GM12878 (cell line): ENCODE data around the gene C17orf50. TPM values are rescaled to one million over a fixed set of nuclear protein-coding genes. Genes with fewer than 3 reads are reported as not detected.

Experiments
- CEBPZ ChIP-seq: fragments of 150-350 bp; IDR thresholded peaks from 2 replicates; pipeline ENCODE4 v1.6.1; 2016; ENCODE audit warnings: low read depth, low read length
- CHD2 ChIP-seq: IDR thresholded peaks from 2 replicates; pipeline ENCODE4 v1.6.1; 2011; ENCODE audit warnings: low read depth, low read length, improper control_type of control experiment, borderline replicate concordance
- FOXM1 ChIP-seq: IDR thresholded peaks from 2 replicates; pipeline ENCODE4 v1.6.1; 2012; ENCODE audit warnings: low read depth, mild to moderate bottlenecking, inconsistent platforms, low read length, moderate library complexity
- HCFC1 ChIP-seq: fragments of 150-350 bp; IDR thresholded peaks from 2 replicates; pipeline ENCODE4 v1.6.1; 2014; ENCODE audit warnings: low read length
- HDAC6 ChIP-seq: fragments of 200-600 bp; sonication (generic); IDR thresholded peaks from one replicate; pipeline ENCODE4 v1.8.0; 2017; ENCODE audit warnings: antibody characterized with exemption; ENCODE audit not compliant: unreplicated experiment
- IKZF2 ChIP-seq, 2 experiments: fragments of 450-650 bp; IDR thresholded peaks; 2 replicates each; pipeline ENCODE4 v1.6.1; 2017; ENCODE audit warnings: mild to moderate bottlenecking in 2 of 2, moderate library complexity in 2 of 2
- PRDM15 ChIP-seq: fragments of 450-650 bp; formaldehyde crosslinking; IDR thresholded peaks from 2 replicates; pipeline ENCODE4 v1.4.0; 2020; ENCODE audit warnings: mild to moderate bottlenecking, moderate library complexity
- SMAD5 ChIP-seq: IDR thresholded peaks from 2 replicates; pipeline ENCODE4 v1.6.1; 2016; ENCODE audit warnings: antibody characterized with exemption, low read depth
- TCF3 ChIP-seq: IDR thresholded peaks from 2 replicates; pipeline ENCODE4 v1.6.1; 2012; ENCODE audit warnings: low read depth, mild to moderate bottlenecking, low read length, borderline replicate concordance; ENCODE audit not compliant: insufficient read depth
- ZNF622 ChIP-seq: fragments of 450-650 bp; IDR thresholded peaks from 2 replicates; pipeline ENCODE4 v1.6.1; 2017; ENCODE audit warnings: mild to moderate bottlenecking, inconsistent platforms
- polyA plus RNA-seq, 11 experiments: library from polyadenylated mRNA; depleted of rRNA in 4 of 11; unstranded in 6 of 11; stranded (reverse) in 5 of 11; fragments of >200 nt; fragmentation: Nextera tagmentation in 4 of 11; fragmentation: Illumina TruSeq in 1 of 11; extraction: Ambion mirVana in 4 of 11; extraction: Trizol in 1 of 11; gene quantifications; 1 replicate in 1 of 11; 2 replicates in 10 of 11; pipeline versions ENCODE4 v1.2.1 to v1.2.3, GENCODE V29; 2011 to 2016; ENCODE audit warnings: inconsistent platforms in 2 of 11, missing spikeins in 2 of 11, low read depth in 1 of 11
- total RNA-seq, 4 experiments: library from RNA; depleted of rRNA in 3 of 4; stranded (reverse); fragments of >200 nt in 3 of 4; fragmentation: Illumina TruSeq in 1 of 4; extraction: Trizol in 1 of 4; gene quantifications; 2 replicates each; pipeline versions ENCODE4 v1.2.1 to v1.2.3, GENCODE V29; 2013 to 2021
- TF ChIP-seq, protein P1 (sequence below): fragments of 450-650 bp; IDR thresholded peaks from 2 replicates; pipeline ENCODE4 v1.6.1; 2017; ENCODE audit warnings: mild to moderate bottlenecking, low read depth, inconsistent platforms; ENCODE audit not compliant: poor library complexity, severe bottlenecking
- TF ChIP-seq, protein P2 (sequence below): IDR thresholded peaks from 2 replicates; pipeline ENCODE4 v1.6.1; 2011; ENCODE audit warnings: mild to moderate bottlenecking, low read depth, low read length, moderate library complexity; ENCODE audit not compliant: insufficient replicate concordance

Gene C17orf50
- total and polyA plus RNA-seq, 10 of the 15 experiments (the other 5 are each of a cell fraction or from before 2014, with no cell fraction given), result 0.16 TPM; not detected in 9

- TF ChIP-seq CEBPZ, result no peak
- TF ChIP-seq FOXM1, result no peak
- TF ChIP-seq HCFC1, result no peak
- no peak for TF ChIP-seq PRDM15
- TF ChIP-seq HDAC6, result no peak
- no peak for TF ChIP-seq CHD2
- no peak for TF ChIP-seq IKZF2 (IDR thresholded peaks at IDR 0.05)
- TF ChIP-seq, protein P1, sequence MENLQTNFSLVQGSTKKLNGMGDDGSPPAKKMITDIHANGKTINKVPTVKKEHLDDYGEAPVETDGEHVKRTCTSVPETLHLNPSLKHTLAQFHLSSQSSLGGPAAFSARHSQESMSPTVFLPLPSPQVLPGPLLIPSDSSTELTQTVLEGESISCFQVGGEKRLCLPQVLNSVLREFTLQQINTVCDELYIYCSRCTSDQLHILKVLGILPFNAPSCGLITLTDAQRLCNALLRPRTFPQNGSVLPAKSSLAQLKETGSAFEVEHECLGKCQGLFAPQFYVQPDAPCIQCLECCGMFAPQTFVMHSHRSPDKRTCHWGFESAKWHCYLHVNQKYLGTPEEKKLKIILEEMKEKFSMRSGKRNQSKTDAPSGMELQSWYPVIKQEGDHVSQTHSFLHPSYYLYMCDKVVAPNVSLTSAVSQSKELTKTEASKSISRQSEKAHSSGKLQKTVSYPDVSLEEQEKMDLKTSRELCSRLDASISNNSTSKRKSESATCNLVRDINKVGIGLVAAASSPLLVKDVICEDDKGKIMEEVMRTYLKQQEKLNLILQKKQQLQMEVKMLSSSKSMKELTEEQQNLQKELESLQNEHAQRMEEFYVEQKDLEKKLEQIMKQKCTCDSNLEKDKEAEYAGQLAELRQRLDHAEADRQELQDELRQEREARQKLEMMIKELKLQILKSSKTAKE, result no peak
- TF ChIP-seq SMAD5, result no peak
- TF ChIP-seq TCF3, result no peak
- TF ChIP-seq, protein P2, sequence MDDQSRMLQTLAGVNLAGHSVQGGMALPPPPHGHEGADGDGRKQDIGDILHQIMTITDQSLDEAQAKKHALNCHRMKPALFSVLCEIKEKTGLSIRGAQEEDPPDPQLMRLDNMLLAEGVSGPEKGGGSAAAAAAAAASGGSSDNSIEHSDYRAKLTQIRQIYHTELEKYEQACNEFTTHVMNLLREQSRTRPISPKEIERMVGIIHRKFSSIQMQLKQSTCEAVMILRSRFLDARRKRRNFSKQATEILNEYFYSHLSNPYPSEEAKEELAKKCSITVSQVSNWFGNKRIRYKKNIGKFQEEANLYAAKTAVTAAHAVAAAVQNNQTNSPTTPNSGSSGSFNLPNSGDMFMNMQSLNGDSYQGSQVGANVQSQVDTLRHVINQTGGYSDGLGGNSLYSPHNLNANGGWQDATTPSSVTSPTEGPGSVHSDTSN, result no peak
- TF ChIP-seq ZNF622, result no peak
Observed at GRCh38 chr17:35765756-35766488, 5.2 kb downstream of the C17orf50 start (continued).
